ENCODE data around the gene ARHGAP31.
A peak's percentile ranks its signal among the peaks of the same experiment; 100 is the strongest.

The ARHGAP31 gene

DNA sequence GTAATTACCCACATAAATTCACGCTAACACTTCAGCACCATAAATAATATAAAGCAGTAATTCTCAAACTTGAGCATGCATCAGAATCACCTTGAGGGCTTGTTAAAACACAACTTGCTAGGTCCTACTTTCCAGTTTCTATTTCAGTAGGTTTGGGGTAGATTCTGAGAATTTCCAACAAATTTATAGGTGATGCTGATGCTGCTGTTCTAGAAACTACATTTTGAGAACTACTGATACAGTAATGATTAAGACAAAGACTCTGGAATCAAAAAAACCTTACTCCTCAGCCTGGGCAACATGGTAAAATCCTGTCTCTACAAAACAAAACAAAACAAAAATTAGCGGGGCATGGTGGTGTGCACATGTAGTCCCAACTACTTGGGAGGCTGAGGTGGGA, 150.4 kb downstream of the ARHGAP31 start:
- H3K4me3 ChIP-seq (ENCODE audit: low read length), result no peak overlapping the region
- no peak for DNase-seq (ENCODE audit: low read depth)
- TF ChIP-seq, protein P1, sequence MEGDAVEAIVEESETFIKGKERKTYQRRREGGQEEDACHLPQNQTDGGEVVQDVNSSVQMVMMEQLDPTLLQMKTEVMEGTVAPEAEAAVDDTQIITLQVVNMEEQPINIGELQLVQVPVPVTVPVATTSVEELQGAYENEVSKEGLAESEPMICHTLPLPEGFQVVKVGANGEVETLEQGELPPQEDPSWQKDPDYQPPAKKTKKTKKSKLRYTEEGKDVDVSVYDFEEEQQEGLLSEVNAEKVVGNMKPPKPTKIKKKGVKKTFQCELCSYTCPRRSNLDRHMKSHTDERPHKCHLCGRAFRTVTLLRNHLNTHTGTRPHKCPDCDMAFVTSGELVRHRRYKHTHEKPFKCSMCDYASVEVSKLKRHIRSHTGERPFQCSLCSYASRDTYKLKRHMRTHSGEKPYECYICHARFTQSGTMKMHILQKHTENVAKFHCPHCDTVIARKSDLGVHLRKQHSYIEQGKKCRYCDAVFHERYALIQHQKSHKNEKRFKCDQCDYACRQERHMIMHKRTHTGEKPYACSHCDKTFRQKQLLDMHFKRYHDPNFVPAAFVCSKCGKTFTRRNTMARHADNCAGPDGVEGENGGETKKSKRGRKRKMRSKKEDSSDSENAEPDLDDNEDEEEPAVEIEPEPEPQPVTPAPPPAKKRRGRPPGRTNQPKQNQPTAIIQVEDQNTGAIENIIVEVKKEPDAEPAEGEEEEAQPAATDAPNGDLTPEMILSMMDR (IDR thresholded peaks at IDR 0.05; ENCODE audit: insufficient read depth, low read depth, low read length, missing control alignments), result no peak

DNA sequence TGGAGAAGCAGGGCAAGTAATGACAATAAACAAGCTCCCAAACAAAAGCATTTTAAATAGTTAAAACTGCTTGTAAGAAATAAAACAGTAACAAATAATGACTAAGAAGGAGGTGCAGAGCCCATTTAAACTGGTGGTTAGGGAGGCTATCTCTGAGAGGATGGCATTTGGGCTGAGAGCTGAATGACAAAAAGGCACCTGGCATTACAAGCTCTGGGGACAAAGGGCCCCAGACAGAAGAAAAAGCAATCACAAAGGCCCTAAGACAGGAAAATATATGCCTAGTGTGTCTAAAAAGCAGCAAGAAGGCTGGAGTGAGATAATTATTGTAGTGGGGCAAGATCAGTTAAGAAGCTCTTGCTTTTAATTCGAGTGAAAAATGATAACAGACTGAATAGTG, 159.6 kb downstream of the ARHGAP31 start:
- no peak overlapping the region for H3K4me3 ChIP-seq (ENCODE audit: low read length)
- TF ChIP-seq, protein P1 (IDR thresholded peaks at IDR 0.05; ENCODE audit: insufficient read depth, low read depth, low read length, missing control alignments), result no peak
- no peak for DNase-seq (ENCODE audit: low read depth)

DNA sequence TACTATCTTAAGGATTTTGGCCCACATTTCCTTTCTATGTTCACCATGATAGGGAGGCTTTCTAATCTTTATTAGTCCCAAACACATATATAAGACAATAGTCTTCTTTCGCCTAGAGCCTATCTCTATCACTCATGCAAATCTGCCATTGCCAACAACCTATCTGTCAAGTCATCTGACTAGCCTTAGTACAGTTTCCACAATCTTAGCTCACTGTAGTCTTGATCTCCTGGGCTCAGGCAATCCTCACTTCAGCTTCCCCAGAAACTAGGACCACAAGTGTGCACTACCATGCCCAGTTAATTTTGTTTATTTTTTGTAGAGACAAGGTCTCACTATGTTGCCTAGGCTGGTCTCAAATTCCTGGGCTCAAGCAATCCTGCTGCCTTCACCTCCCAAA, 162.3 kb downstream of the ARHGAP31 start:
- no peak for DNase-seq (ENCODE audit: low read depth)
- H3K4me3 ChIP-seq (ENCODE audit: low read length), result no peak overlapping the region
- TF ChIP-seq, protein P1 (IDR thresholded peaks at IDR 0.05; ENCODE audit: insufficient read depth, low read depth, low read length, missing control alignments), result no peak

DNA sequence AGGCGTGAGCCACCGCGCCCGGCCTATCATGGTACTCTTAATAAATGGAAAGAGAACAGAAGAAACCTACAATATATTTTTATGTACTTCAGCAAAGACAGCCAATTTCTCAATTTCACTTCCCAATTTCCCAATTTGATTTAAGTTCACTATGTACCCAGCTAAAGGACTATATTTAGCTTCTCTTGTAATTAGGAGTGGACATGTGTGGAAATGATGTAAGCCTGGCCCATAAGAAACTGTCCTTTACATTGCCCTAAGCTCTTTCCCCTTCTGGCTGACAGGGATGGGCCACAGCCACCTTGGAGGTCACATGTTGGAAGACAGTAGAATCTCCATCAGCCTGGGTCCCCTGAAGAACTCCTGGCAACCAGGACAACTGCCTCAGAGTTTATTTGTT, 163.1 kb downstream of the ARHGAP31 start:
- TF ChIP-seq, protein P1 (IDR thresholded peaks at IDR 0.05; ENCODE audit: insufficient read depth, low read depth, low read length, missing control alignments), result no peak
- H3K4me3 ChIP-seq (ENCODE audit: low read length), result no peak overlapping the region
- no peak for DNase-seq (ENCODE audit: low read depth)

DNA sequence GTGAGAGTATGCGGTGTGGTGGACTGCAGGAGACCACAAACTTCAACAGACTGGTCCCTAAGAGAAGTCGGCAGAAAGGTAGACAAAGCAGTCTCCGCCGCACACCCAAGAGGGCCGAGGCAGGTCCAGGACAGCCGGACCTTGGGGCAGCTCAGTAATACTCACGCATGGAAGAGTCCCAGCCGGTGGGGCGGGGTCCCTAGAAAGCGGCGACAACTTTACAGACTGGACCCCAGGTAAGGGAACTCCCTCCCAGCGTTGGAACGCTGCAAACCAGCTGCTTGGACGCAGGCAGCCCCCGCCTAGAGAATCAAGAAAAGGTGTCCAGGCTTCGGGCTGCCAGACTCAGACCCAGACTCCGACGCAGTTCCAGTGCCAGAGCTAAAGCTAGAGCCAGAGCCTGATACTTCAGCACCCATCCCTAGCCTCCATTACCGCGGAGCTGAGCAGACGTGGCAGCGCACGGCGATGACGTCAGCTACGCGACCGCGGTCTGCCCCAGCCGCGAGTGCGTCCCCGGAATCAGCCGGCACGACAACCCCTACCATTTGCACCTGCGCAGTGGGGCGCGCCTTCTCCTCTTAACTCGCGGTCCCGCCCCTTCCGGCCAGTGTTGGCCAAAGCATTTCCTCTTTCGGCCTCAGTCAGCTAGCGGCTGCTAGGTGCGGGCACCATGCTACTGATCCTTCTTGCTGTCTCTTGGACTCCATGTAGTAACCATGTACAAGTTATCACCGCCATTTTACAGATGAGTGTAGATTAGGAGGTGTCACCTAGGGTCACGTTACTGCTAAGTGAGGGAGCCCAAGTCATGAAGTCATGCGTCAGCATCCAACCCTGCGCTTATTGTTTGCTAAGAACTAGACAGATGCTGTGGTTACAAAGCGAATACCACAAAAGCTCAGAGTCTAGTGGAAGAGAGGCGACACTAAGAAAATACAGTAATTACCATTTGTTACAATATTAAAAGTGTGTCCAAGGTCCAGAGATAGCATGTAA, 169.3 kb downstream of the ARHGAP31 start, which contains the start of gene TMEM39A:
Gene TMEM39A (minus strand): TSS at position 445 of the 999 bp plus-strand sequence. CDS start 1,541 bp downstream, outside the sequence.
- H3K4me3 ChIP-seq (ENCODE audit: low read length), result peak within 1 kb of the TSS; percentile 55
- DNase-seq (ENCODE audit: low read depth), result peak; percentile 99
- TF ChIP-seq, protein P1 (IDR thresholded peaks at IDR 0.05; ENCODE audit: insufficient read depth, low read depth, low read length, missing control alignments), result peak; percentile 7

DNA sequence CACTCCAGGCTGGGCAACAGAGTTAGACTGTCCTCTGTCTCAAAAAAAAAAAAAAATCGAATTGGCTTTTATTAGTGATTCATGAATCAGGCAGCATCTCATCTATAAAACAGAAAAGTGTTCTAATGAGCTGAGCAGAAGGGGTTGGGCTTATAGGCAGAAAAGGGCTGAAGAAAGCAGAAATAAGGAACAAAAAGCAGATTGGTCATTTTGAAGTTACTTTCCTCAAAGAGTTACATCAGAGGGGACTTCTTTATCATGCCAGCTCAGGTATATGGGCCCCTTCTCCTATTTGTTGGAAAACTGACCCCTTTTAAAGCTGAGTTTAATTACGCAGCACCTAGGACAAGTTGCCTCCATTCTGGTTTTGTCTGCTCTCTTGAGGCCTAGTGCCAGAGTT, 173.9 kb downstream of the ARHGAP31 start:
- peak overlapping the region; percentile 92 for H3K4me3 ChIP-seq (ENCODE audit: low read length)
- TF ChIP-seq, protein P1 (IDR thresholded peaks at IDR 0.05; ENCODE audit: insufficient read depth, low read depth, low read length, missing control alignments), result no peak
- DNase-seq (ENCODE audit: low read depth), result no peak

Measured in epithelial cell of esophagus (primary cell).